Type B pancreatic cell (in vitro differentiated cells): ENCODE results near the gene LRRC47. TPM values are rescaled to one million over a fixed set of nuclear protein-coding genes. Genes with fewer than 3 reads are reported as not detected.

Experiments used
- DNase-seq: peaks from one replicate; pipeline ENCODE4 v3.0.0; 2021; ENCODE audit warnings: mixed read lengths; ENCODE audit not compliant: unreplicated experiment; ENCODE audit errors: extremely low spot score
- H3K27ac Mint-ChIP-seq: 2 replicates; pipeline ENCODE4 v1.8.0; 2021; ENCODE audit warnings: mild to moderate bottlenecking, mixed read lengths
- H3K27me3 Mint-ChIP-seq: 2 replicates; pipeline ENCODE4 v1.8.0; 2021; ENCODE audit warnings: mixed read lengths
- H3K36me3 Mint-ChIP-seq: 2 replicates; pipeline ENCODE4 v1.8.0; 2021; ENCODE audit warnings: mixed read lengths
- H3K4me1 Mint-ChIP-seq: one replicate; pipeline ENCODE4 v1.8.0; 2021; ENCODE audit warnings: mixed read lengths; ENCODE audit not compliant: unreplicated experiment
- H3K4me3 Mint-ChIP-seq: 2 replicates; pipeline ENCODE4 v1.8.0; 2021; ENCODE audit warnings: mild to moderate bottlenecking, mixed read lengths
- H3K9me3 Mint-ChIP-seq: 2 replicates; pipeline ENCODE4 v1.8.0; 2021; ENCODE audit warnings: mixed read lengths
- CTCF ChIP-seq: fragments of 200-600 bp; sonication (generic); conservative IDR thresholded peaks from 2 replicates; pipeline ENCODE4 v1.5.0; 2021; ENCODE audit warnings: antibody characterized with exemption, mild to moderate bottlenecking
- long read RNA-seq: library from polyadenylated mRNA; unstranded; transcript quantifications from one replicate; pipeline ENCODE4 v2.0.0, GENCODE V29; 2020
- total RNA-seq: library from RNA; stranded (reverse); gene quantifications from 2 replicates; pipeline ENCODE4 v1.2.1, GENCODE V29; 2021; ENCODE audit warnings: low replicate concordance

Gene LRRC47
- total RNA-seq = 53.5 and 56.5 TPM in 2 replicates
- long read RNA-seq, full-length matches to known transcripts = 4 of 9 reads
- long read RNA-seq, partial matches to known transcripts = 4 of 9 reads
- long read RNA-seq, other reads (novel, unspliced or antisense) = 1 of 9 reads

GRCh38 chr1:3796215-3797061 lies at the start of gene LRRC47:
LRRC47 (minus strand) TSS chr1:3796498; CDS start chr1:3796476, 22 bp downstream.
- H3K27ac Mint-ChIP-seq = peak within 1 kb of the TSS; percentile 88
- H3K9me3 Mint-ChIP-seq = no peaks in the 10 kb centered on the region
- peak; percentile 90 for DNase-seq
- peaks cover 9% of the 10 kb centered on the region for H3K27me3 Mint-ChIP-seq
- TF ChIP-seq CTCF = peak; percentile 16
- H3K4me3 Mint-ChIP-seq = peak within 1 kb of the TSS; percentile 97
- H3K4me1 Mint-ChIP-seq = peaks cover 24% of the 10 kb centered on the region
- H3K36me3 Mint-ChIP-seq = no peaks in the 10 kb centered on the region

- H3K27me3 Mint-ChIP-seq = no peaks in the 10 kb centered on the region
- no peaks in the 10 kb centered on the region for H3K4me1 Mint-ChIP-seq
- no peak for TF ChIP-seq CTCF
- no peaks in the 10 kb centered on the region for H3K9me3 Mint-ChIP-seq
- no peak for DNase-seq
- no peak overlapping the region for H3K27ac Mint-ChIP-seq
- no peak overlapping the region for H3K4me3 Mint-ChIP-seq
- H3K36me3 Mint-ChIP-seq = peaks cover 29% of the 10 kb centered on the region
Observed at GRCh38 chr1:3842912-3843311, 46.6 kb upstream of the LRRC47 start.

GRCh38 chr1:3841491-3841890 lies 45.2 kb upstream of the LRRC47 start:
- Mint-ChIP-seq H3K36me3 (peaks cover 37% of the 10 kb centered on the region), H3K27ac (no peak overlapping the region), H3K4me3 (no peak overlapping the region), H3K4me1 (no peaks in the 10 kb centered on the region), H3K9me3 (no peaks in the 10 kb centered on the region), H3K27me3 (no peaks in the 10 kb centered on the region)
- DNase-seq = no peak
- TF ChIP-seq CTCF = no peak

DNA sequence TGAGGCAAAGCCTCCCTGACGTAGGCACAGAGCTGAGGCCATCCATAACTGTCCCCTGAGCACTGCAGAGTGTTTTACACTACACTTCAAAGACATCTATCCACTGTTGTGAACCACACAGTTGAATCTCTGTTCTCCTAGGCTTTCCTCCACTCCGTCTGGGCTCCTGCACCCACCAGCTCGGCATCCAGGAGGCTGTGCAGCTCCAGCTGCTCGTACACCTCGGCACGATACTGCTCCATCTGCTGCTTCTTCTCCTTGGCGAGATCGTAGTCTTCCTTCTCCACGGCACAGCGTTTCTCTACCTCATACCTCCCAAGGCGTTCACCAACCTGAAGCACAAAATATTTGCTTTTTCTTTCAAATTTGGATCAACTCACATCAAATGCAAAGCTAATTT lies 42.5 kb upstream of the LRRC47 start:
- Mint-ChIP-seq H3K4me1 (no peaks in the 10 kb centered on the region), H3K9me3 (no peaks in the 10 kb centered on the region), H3K36me3 (peaks cover 40% of the 10 kb centered on the region), H3K27ac (no peak overlapping the region), H3K27me3 (no peaks in the 10 kb centered on the region), H3K4me3 (no peak overlapping the region)
- TF ChIP-seq CTCF = no peak
- DNase-seq = no peak

DNA sequence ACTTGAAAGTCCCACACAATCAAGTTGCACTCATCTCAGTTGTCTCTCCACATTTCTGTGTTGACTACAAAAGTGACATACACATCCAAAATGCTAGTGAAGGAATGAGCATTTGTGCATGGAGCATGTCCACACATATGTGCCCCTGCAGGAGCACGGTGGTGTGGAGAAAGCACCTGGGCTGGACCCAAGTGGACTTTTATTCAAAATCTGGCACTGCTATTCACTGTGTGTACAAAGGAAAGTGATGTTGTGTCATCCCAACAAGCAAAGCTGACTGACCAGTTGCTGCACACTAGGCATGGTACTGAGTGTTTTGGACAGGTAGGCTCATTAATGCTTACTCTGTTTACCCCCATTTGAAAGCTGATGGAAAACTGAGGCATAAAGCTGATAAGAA lies 41.4 kb upstream of the LRRC47 start:
- Mint-ChIP-seq H3K36me3 (peaks cover 40% of the 10 kb centered on the region), H3K4me1 (no peaks in the 10 kb centered on the region), H3K9me3 (no peaks in the 10 kb centered on the region), H3K27ac (no peak overlapping the region), H3K27me3 (no peaks in the 10 kb centered on the region), H3K4me3 (no peak overlapping the region)
- no peak for TF ChIP-seq CTCF
- no peak for DNase-seq
